GM15510 (cell line): ENCODE data around the gene HCST.

Source experiments
- POLR2A ChIP-seq: IDR thresholded peaks from 3 replicates; pipeline ENCODE4 v1.6.1; 2011; ENCODE audit warnings: borderline replicate concordance; ENCODE audit not compliant: insufficient read length; ENCODE audit errors: extremely low read depth

Gene HCST

DNA sequence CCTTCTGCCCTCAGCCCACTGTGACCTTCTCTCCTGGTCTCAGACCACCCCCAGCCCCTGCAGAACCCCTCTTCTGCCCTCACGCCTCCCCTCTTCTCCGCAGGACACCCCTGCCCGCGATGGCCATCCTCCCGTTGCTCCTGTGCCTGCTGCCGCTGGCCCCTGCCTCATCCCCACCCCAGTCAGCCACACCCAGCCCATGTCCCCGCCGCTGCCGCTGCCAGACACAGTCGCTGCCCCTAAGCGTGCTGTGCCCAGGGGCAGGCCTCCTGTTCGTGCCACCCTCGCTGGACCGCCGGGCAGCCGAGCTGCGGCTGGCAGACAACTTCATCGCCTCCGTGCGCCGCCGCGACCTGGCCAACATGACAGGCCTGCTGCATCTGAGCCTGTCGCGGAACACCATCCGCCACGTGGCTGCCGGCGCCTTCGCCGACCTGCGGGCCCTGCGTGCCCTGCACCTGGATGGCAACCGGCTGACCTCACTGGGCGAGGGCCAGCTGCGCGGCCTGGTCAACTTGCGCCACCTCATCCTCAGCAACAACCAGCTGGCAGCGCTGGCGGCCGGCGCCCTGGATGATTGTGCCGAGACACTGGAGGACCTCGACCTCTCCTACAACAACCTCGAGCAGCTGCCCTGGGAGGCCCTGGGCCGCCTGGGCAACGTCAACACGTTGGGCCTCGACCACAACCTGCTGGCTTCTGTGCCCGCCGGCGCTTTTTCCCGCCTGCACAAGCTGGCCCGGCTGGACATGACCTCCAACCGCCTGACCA lies 37.2 kb downstream of the HCST start:
- TF ChIP-seq POLR2A = no peak

DNA sequence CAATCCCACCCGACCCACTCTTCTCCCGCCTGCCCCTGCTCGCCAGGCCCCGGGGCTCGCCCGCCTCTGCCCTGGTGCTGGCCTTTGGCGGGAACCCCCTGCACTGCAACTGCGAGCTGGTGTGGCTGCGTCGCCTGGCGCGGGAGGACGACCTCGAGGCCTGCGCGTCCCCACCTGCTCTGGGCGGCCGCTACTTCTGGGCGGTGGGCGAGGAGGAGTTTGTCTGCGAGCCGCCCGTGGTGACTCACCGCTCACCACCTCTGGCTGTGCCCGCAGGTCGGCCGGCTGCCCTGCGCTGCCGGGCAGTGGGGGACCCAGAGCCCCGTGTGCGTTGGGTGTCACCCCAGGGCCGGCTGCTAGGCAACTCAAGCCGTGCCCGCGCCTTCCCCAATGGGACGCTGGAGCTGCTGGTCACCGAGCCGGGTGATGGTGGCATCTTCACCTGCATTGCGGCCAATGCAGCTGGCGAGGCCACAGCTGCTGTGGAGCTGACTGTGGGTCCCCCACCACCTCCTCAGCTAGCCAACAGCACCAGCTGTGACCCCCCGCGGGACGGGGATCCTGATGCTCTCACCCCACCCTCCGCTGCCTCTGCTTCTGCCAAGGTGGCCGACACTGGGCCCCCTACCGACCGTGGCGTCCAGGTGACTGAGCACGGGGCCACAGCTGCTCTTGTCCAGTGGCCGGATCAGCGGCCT lies 37.9 kb downstream of the HCST start:
- TF ChIP-seq POLR2A = no peak

DNA sequence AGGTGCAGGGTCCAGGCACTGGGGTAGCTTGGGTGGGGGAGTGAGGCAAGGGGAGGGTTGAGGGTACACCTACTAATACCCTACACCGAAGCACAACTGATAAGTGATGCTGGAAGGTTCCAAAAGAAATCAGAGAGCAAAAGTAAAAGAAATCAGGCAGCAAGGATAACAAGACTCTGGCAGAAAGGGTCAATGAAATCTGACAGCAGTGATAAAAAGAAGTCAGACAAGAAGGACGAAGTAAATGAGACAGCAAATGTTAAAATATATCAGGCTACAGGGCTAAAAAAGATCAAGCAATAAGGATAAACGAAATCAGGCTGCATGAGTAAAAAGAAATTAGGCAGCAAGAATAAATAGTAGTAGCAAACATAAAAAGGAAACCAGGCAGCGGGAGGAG lies 38.5 kb downstream of the HCST start:
- TF ChIP-seq POLR2A = no peak

DNA sequence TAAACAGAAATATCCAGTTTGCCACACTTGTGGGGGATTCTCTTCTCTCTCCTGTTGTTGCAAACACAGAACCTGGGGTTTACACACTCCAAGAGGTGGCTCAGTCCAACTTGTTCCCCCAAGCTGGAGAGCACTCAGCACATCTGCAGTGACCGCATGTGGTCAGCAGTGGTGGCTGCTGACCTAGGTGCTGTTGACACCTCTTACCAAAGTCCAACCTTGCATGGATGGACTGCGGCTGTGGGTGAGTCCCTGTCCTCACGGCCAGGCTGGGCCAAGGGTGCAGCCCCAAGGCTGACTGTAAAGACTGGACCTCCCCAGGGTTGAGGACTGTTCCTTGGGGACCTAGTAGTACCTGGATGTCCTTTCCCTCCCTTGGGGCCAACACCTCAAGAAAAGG lies 39.9 kb downstream of the HCST start:
- TF ChIP-seq POLR2A = no peak

DNA sequence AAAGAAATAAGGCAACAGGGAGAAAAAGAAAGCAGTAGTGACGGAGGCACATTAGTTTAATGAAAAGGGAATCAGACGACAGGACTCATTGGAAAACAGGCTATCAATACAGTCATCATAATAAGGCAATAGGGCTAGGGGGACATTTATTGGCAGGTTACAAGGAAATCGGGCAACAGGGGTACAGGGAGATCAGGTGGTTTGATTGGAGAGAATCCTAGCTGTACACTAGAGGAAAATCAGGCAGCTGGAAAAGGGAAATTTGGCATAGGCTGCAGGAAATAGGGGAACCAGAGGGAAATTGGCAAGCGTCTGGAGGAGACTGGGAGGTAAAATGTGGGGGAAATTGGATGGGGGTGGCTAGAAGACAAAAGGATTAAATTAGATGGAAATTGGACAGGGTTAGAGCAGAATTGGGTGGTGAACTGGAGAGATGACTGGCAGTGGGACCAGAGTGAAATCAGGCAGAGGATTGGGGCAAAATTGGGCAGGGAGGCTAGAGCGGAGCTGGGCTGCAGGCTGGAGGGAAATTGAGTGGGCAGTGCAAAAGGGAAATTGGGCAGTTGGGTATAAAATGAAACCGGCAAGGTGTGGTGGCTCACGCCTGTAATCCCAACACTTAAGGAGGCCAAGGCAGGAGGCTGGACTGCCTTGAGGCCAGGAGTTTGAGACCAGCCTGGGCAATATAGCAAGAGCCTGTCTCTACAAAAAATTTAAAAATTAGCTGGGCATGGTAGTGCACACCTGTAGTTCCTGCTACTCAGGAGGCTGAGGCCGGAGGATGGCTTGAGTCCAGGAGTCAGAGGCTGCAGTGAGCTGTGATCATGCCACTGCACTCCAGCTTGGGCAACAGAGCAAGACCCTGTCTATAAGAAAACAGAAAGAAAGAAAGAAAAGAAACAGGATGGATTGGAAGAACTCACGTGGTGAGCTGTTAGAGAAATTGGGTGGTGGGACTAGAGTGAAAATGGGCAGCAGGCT lies 41.3 kb downstream of the HCST start:
- no peak for TF ChIP-seq POLR2A

DNA sequence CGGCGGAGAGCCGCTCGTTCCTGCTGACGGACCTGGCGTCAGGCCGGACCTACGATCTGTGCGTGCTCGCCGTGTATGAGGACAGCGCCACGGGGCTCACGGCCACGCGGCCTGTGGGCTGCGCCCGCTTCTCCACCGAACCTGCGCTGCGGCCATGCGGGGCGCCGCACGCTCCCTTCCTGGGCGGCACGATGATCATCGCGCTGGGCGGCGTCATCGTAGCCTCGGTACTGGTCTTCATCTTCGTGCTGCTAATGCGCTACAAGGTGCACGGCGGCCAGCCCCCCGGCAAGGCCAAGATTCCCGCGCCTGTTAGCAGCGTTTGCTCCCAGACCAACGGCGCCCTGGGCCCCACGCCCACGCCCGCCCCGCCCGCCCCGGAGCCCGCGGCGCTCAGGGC lies 42.2 kb downstream of the HCST start:
- no peak for TF ChIP-seq POLR2A

DNA sequence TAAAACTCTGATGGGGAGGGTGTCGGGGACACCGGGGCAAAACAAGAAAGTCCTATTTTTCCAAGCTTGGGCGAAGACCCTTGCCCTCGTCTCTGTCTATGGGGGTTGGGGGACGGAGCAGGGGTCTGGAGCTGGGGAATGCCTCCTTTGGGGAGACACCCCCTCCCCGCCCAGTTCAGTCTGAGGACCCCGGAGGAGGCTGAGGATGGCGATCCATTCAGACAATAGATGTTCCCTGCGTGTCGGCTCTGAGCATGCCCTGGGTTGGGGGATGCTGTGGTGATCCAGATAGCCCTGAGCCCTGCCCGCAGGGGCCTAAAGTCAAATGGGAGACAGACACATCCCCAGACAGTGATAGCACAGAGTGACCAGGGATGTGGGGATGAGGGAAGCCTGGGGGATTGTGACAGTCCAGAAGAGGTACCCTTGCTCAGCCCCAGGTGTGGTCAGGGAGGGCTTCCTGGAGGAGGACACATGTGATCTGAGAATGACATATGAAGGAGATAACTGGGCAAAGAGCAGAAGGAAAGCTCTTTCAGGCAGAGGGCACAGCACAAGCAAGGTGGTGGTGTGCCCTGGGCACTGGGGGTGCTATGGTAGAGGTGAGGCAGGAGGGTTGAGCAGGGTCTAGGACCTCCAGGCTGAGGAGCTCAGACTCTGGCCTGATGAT lies 42.9 kb downstream of the HCST start:
- no peak for TF ChIP-seq POLR2A

DNA sequence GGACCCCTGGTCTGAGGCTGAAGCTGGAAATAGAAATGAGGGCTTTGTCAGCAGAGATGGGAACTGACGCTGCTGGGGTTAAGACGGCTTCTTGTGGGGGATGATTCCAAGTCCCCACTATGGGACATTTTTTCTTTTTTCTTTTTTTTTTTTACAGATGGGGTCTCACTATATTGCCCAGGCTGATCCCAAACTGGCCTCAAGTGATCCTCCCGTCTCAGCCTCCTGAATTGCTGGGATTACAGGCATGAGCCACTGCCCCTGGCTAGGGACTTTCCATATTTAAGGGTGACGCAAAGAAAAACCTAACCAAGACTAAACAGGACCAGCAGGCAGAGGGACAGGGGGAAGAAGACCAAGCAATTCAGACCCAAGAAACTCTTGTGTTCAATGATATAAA lies 43.9 kb downstream of the HCST start:
- no peak for TF ChIP-seq POLR2A

DNA sequence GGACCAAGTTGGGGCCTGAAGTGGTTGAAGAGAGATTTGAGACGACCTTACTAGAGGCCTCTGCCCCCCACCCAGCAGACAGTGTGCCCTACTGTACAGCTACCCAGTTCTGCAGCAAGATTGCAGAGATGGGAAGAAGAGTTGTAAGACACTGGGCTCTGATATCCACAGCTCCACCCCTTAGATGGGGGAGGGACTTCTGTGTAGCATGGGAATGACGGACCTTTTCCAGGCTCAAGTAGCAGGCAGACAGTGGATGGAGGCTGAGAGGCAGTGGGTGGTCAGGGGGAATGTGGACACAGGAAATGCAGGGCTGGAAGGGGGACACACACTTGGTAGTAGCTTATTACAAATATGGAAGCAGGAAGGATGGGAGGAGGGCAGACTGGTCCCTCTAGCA lies 46.8 kb downstream of the HCST start:
- TF ChIP-seq POLR2A = no peak
